GM12875 (cell line): ENCODE measurements around the gene FLNC.

ENCODE experiments used
- H3K4me3 ChIP-seq: one replicate; pipeline ENCODE4 v1.5.1; 2011; ENCODE audit warnings: low read depth, low read length, control low read depth
- CTCF ChIP-seq: IDR thresholded peaks from 2 replicates; pipeline ENCODE4 v1.5.1; 2011; ENCODE audit warnings: low read depth, mild to moderate bottlenecking, control low read depth, inconsistent platforms, low read length, moderate library complexity, borderline replicate concordance; ENCODE audit not compliant: insufficient read depth

Gene FLNC

GRCh38 chr7:128891942-128892269 is 61.7 kb downstream of the FLNC start:
- no peak overlapping the region for H3K4me3 ChIP-seq
- no peak for TF ChIP-seq CTCF

- no peak overlapping the region for H3K4me3 ChIP-seq
- TF ChIP-seq CTCF = no peak
Observed at GRCh38 chr7:128892521-128893250, 62.5 kb downstream of the FLNC start.

- no peak overlapping the region for H3K4me3 ChIP-seq
- TF ChIP-seq CTCF = no peak
Observed at GRCh38 chr7:128893251-128894100, 63.3 kb downstream of the FLNC start.

- no peak for TF ChIP-seq CTCF
- no peak overlapping the region for H3K4me3 ChIP-seq
Observed at GRCh38 chr7:128894101-128894440, 63.9 kb downstream of the FLNC start.

GRCh38 chr7:128895320-128895719 is 65.1 kb downstream of the FLNC start:
- no peak for TF ChIP-seq CTCF
- no peak overlapping the region for H3K4me3 ChIP-seq

GRCh38 chr7:128899392-128899791 is 69.2 kb downstream of the FLNC start:
- no peak for TF ChIP-seq CTCF
- no peak overlapping the region for H3K4me3 ChIP-seq

GRCh38 chr7:128900237-128900636 is 70.0 kb downstream of the FLNC start:
- no peak overlapping the region for H3K4me3 ChIP-seq
- no peak for TF ChIP-seq CTCF
